ENCODE results near the gene POU3F3.

The POU3F3 gene

GRCh38 chr2:104859291-104859765, 5.4 kb downstream of the POU3F3 start:
- TF ChIP-seq POLR2A (IDR thresholded peaks at IDR 0.05; ENCODE audit: extremely low read depth, insufficient read length): no peak
- TF ChIP-seq, protein P1, sequence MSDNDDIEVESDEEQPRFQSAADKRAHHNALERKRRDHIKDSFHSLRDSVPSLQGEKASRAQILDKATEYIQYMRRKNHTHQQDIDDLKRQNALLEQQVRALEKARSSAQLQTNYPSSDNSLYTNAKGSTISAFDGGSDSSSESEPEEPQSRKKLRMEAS (IDR thresholded peaks at IDR 0.05; ENCODE audit: low read depth, low read length): no peak
- TF ChIP-seq MYC (IDR thresholded peaks at IDR 0.05; ENCODE audit: low read depth, low read length): no peak
- TF ChIP-seq CTCF (IDR thresholded peaks at IDR 0.05; ENCODE audit: low read depth, low read length): no peak
- no peak overlapping the region for H3K4me3 ChIP-seq (ENCODE audit: low read depth, low read length)
- DNase-seq (ENCODE audit: low read depth): no peak

DNA sequence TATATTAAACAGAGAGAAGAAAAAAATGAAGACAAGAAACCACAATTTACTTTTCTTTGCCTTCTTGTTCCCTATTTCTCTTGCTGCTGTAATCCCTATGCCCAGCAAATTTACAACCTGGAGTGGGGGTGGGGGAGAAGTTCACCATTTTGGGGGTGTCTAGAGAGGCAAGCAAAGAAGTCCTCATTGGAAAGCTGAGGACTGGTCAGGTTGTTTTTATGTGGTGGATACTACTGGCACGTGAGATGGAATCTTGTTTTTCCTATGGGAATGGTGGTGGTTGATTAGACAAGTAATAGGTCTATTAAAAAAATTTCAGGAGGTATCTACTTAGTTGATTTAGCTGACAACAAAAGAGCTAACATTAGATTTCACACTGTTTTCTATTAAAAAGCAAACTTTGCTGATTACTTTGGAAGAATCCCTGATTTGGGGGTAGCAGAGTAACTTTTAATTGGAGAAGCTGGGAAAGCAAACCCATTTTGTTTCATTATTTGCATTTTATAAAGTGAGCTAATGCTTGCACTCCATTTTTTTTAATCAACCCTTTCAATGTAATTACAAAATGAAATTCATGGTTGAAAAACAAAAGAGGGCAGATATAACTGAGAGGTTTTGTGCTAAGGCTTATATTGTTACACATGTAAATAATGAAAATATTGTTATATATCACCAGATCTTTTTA, 6.0 kb downstream of the POU3F3 start:
- H3K4me3 ChIP-seq (ENCODE audit: low read depth, low read length): no peak overlapping the region
- no peak for DNase-seq (ENCODE audit: low read depth)
- TF ChIP-seq CTCF (IDR thresholded peaks at IDR 0.05; ENCODE audit: low read depth, low read length) (no peak), POLR2A (IDR thresholded peaks at IDR 0.05; ENCODE audit: extremely low read depth, insufficient read length) (no peak), MYC (IDR thresholded peaks at IDR 0.05; ENCODE audit: low read depth, low read length) (no peak)
- TF ChIP-seq, protein P1 (IDR thresholded peaks at IDR 0.05; ENCODE audit: low read depth, low read length): no peak

DNA sequence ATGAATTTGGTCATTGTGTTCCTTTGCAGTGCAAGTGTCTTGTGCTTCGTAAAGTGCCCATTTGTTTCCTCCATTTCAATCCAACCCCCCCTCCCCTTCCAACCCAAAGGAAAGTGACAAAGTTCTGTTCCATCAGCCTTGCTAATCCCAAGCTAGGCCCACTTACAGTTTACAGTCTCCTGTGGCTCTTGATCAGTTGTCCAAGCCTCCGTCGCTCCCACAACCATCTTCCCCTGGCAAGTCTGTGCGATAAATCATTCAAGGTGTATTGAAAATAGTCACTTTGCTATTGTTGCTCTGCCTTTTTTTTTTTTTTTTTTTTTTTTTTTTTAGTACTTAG, 6.5 kb downstream of the POU3F3 start:
- DNase-seq (ENCODE audit: low read depth): no peak
- TF ChIP-seq, protein P1 (IDR thresholded peaks at IDR 0.05; ENCODE audit: low read depth, low read length): no peak
- TF ChIP-seq CTCF (IDR thresholded peaks at IDR 0.05; ENCODE audit: low read depth, low read length) (no peak), MYC (IDR thresholded peaks at IDR 0.05; ENCODE audit: low read depth, low read length) (no peak), POLR2A (IDR thresholded peaks at IDR 0.05; ENCODE audit: extremely low read depth, insufficient read length) (no peak)
- no peak overlapping the region for H3K4me3 ChIP-seq (ENCODE audit: low read depth, low read length)

- DNase-seq (ENCODE audit: low read depth): no peak
- H3K4me3 ChIP-seq (ENCODE audit: low read depth, low read length): no peak overlapping the region
- TF ChIP-seq, protein P1 (IDR thresholded peaks at IDR 0.05; ENCODE audit: low read depth, low read length): no peak
- TF ChIP-seq POLR2A (IDR thresholded peaks at IDR 0.05; ENCODE audit: extremely low read depth, insufficient read length) (no peak), CTCF (IDR thresholded peaks at IDR 0.05; ENCODE audit: low read depth, low read length) (no peak), MYC (IDR thresholded peaks at IDR 0.05; ENCODE audit: low read depth, low read length) (no peak)
Observed at GRCh38 chr2:104861351-104862057, 7.6 kb downstream of the POU3F3 start.

- no peak for TF ChIP-seq MYC (IDR thresholded peaks at IDR 0.05; ENCODE audit: low read depth, low read length)
- no peak for TF ChIP-seq CTCF (IDR thresholded peaks at IDR 0.05; ENCODE audit: low read depth, low read length)
- no peak for TF ChIP-seq POLR2A (IDR thresholded peaks at IDR 0.05; ENCODE audit: extremely low read depth, insufficient read length)
- TF ChIP-seq, protein P1 (IDR thresholded peaks at IDR 0.05; ENCODE audit: low read depth, low read length): no peak
- no peak overlapping the region for H3K4me3 ChIP-seq (ENCODE audit: low read depth, low read length)
- DNase-seq (ENCODE audit: low read depth): no peak
Observed at GRCh38 chr2:104862058-104862941, 8.4 kb downstream of the POU3F3 start.
